ENCODE data around the gene RNF115.
"Not testable (repeated sequence)": the region's sequence is repeated elsewhere in the genome, so short reads cannot be mapped to it uniquely, and the experiment has no call there.

GRCh38 chr1:145761498-145761897, 62.4 kb downstream of the RNF115 start:
- not testable (repeated sequence) for TF ChIP-seq RAD21 (conservative IDR thresholded peaks at IDR 0.05)
- TF ChIP-seq, protein P1, sequence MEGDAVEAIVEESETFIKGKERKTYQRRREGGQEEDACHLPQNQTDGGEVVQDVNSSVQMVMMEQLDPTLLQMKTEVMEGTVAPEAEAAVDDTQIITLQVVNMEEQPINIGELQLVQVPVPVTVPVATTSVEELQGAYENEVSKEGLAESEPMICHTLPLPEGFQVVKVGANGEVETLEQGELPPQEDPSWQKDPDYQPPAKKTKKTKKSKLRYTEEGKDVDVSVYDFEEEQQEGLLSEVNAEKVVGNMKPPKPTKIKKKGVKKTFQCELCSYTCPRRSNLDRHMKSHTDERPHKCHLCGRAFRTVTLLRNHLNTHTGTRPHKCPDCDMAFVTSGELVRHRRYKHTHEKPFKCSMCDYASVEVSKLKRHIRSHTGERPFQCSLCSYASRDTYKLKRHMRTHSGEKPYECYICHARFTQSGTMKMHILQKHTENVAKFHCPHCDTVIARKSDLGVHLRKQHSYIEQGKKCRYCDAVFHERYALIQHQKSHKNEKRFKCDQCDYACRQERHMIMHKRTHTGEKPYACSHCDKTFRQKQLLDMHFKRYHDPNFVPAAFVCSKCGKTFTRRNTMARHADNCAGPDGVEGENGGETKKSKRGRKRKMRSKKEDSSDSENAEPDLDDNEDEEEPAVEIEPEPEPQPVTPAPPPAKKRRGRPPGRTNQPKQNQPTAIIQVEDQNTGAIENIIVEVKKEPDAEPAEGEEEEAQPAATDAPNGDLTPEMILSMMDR (IDR thresholded peaks at IDR 0.05; ENCODE audit: poor library complexity, severe bottlenecking), result not testable (repeated sequence)

All from neural cell (in vitro differentiated cells).